Measurements from ENCODE around the gene KDM6A. TPM values are rescaled to one million over a fixed set of nuclear protein-coding genes. Genes with fewer than 3 reads are reported as not detected.
A peak's percentile ranks its signal among the peaks of the same experiment; 100 is the strongest.

The KDM6A gene
- total and polyA plus RNA-seq, 9 of the 15 experiments (the other 6 are each of a cell fraction or from before 2014, with no cell fraction given) = 8.4 to 34.3 (median 22.9) TPM

DNA sequence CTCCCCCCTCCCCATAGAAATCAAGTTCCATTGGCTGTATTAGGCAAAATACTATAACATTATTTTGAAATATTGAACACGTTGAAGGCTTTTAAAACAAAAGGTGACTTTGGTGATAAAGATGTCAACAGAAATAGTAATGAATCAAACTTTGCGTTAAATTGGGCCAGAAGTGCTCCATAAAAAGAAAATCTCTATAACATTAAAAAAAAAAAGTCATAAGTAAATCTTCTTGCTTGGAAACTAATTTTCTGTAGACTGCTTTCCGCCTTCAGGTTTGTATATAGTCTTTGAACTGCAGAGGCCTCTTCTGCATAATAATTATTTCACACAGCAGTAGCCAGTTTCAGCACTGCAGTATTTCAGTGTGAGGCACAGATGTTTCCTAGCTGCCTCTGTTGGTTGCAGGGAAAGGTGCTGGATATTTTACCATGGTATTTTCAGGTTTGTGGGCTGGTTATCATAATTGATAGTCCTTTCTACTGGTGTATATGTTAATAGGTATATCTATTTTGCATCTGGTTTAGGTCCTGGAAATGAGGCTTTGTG, 158.9 kb downstream of the KDM6A start:
- Histone ChIP-seq H3K4me1 (replicated peaks in 1 of 2; ENCODE audit: control insufficient read depth in 2 of 2, insufficient read depth in 2 of 2, low read length in 2 of 2) (no peaks in the 10 kb centered on the region; a peak in 1 of 5 replicates), H4K20me1 (replicated peaks; ENCODE audit: control insufficient read depth, insufficient read depth, low read length) (no peaks in the 10 kb centered on the region), H3K9me3 (replicated peaks; ENCODE audit: control insufficient read depth, insufficient read depth, low read depth, low read length) (no peaks in the 10 kb centered on the region), H3K36me3 (ENCODE audit: control insufficient read depth, insufficient read depth, low read length) (no peaks in the 10 kb centered on the region), H3K79me2 (ENCODE audit: control insufficient read depth, insufficient read depth, low read length) (peaks cover 66% of the 10 kb centered on the region), H2AFZ (ENCODE audit: low read depth, low read length) (no peak overlapping the region), H3K27ac (ENCODE audit: extremely low read depth, low read depth, low read length) (no peak overlapping the region), H3K27me3 (ENCODE audit: control insufficient read depth in 2 of 2, insufficient read depth in 2 of 2, low read length in 2 of 2) (no peaks in the 10 kb centered on the region), H3K9me1 (ENCODE audit: control insufficient read depth, insufficient read depth, low read length) (no peaks in the 10 kb centered on the region), H3K9ac (ENCODE audit: insufficient read depth in 1 of 2, low read depth in 2 of 2, low read length in 2 of 2) (no peak overlapping the region), H3K4me2 (ENCODE audit: insufficient read depth, low read length) (no peak overlapping the region), H3K4me3 (no peak overlapping the region)
- no peak for FAIRE-seq
- POLR2A ChIA-PET = no interaction called here
- DNase-seq (ENCODE audit: extremely low read depth in 1 of 4, low spot score in 3 of 4) = no peak
- ATAC-seq = peak; percentile 50
- no TSS peak for BruUV-seq (replicated peaks)
- TF ChIP-seq CBX8 (IDR thresholded peaks at IDR 0.05; ENCODE audit: borderline replicate concordance, extremely low read depth, low read depth, low read length, poor library complexity, severe bottlenecking) = no peak
- intact Hi-C loops (cut with micrococcal nuclease) (no loop called here), in situ Hi-C loops (cut with MboI) (no loop called here)
- 62% methylated on average over 3 of the region's 3 CpGs for WGBS (ENCODE audit: insufficient coverage, low coverage, missing lambda C conversion rate)
- CTCF ChIA-PET (ENCODE audit: low intra/inter-chr PET ratio) = no interaction called here

DNA sequence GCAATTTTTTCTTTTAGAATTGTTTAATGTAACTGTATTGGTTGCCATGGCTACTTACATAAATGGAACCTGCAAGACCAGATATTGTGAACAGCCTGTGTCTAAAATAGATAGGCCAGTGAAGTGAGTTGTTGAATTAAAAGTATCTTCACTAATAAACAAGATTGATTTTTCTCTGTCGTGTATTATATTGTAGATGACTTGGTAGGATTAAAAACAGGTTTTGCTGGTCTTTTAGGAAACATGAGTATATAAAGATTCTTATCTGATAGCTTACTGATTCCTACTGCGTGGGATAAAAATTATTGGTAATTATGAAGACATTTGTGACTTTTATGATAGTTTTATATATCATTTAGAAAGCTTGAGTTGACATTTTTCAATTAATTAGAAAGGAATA, 162.1 kb downstream of the KDM6A start:
- Histone ChIP-seq H3K79me2 (ENCODE audit: control insufficient read depth, insufficient read depth, low read length) (peaks cover 53% of the 10 kb centered on the region), H3K4me2 (ENCODE audit: insufficient read depth, low read length) (no peak overlapping the region), H3K36me3 (ENCODE audit: control insufficient read depth, insufficient read depth, low read length) (0 out of 3 replicates have a peak, but pooled peaks cover 2% of the 10 kb centered on the region), H2AFZ (ENCODE audit: low read depth, low read length) (no peak overlapping the region), H3K4me1 (replicated peaks in 1 of 2; ENCODE audit: control insufficient read depth in 2 of 2, insufficient read depth in 2 of 2, low read length in 2 of 2) (no peaks in the 10 kb centered on the region; a peak in 1 of 5 replicates), H3K27me3 (ENCODE audit: control insufficient read depth in 2 of 2, insufficient read depth in 2 of 2, low read length in 2 of 2) (no peaks in the 10 kb centered on the region), H3K9me1 (ENCODE audit: control insufficient read depth, insufficient read depth, low read length) (no peaks in the 10 kb centered on the region), H3K9me3 (replicated peaks; ENCODE audit: control insufficient read depth, insufficient read depth, low read depth, low read length) (no peaks in the 10 kb centered on the region), H3K27ac (ENCODE audit: extremely low read depth, low read depth, low read length) (no peak overlapping the region), H3K9ac (ENCODE audit: insufficient read depth in 1 of 2, low read depth in 2 of 2, low read length in 2 of 2) (no peak overlapping the region), H4K20me1 (replicated peaks; ENCODE audit: control insufficient read depth, insufficient read depth, low read length) (no peaks in the 10 kb centered on the region), H3K4me3 (no peak overlapping the region)
- no peak for FAIRE-seq
- WGBS (ENCODE audit: insufficient coverage, low coverage, missing lambda C conversion rate) = 93% methylated on average over 2 of the region's 2 CpGs
- intact Hi-C loops (cut with micrococcal nuclease) = no loop called here
- ChIA-PET POLR2A (no interaction called here), CTCF (ENCODE audit: low intra/inter-chr PET ratio) (no interaction called here)
- BruUV-seq (replicated peaks) = no TSS peak
- peak in 1 of 4 experiments; percentile 10 for DNase-seq (ENCODE audit: extremely low read depth in 1 of 4, low spot score in 3 of 4)
- ATAC-seq = no peak
- in situ Hi-C loops (cut with MboI) = no loop called here
- no peak for TF ChIP-seq ZBTB17 (CRISPR knock-in tag; IDR thresholded peaks at IDR 0.05)
- TF ChIP-seq, protein P1, sequence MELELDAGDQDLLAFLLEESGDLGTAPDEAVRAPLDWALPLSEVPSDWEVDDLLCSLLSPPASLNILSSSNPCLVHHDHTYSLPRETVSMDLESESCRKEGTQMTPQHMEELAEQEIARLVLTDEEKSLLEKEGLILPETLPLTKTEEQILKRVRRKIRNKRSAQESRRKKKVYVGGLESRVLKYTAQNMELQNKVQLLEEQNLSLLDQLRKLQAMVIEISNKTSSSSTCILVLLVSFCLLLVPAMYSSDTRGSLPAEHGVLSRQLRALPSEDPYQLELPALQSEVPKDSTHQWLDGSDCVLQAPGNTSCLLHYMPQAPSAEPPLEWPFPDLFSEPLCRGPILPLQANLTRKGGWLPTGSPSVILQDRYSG (tag; conservative IDR thresholded peaks at IDR 0.05; ENCODE audit: low read depth) = no peak
- no peak for TF ChIP-seq NFYB (IDR thresholded peaks at IDR 0.05; ENCODE audit: extremely low read depth, insufficient read length)
- TF ChIP-seq ZNF79 (CRISPR knock-in tag; IDR thresholded peaks at IDR 0.05; ENCODE audit: low read depth) = no peak
- TF ChIP-seq, protein P2, sequence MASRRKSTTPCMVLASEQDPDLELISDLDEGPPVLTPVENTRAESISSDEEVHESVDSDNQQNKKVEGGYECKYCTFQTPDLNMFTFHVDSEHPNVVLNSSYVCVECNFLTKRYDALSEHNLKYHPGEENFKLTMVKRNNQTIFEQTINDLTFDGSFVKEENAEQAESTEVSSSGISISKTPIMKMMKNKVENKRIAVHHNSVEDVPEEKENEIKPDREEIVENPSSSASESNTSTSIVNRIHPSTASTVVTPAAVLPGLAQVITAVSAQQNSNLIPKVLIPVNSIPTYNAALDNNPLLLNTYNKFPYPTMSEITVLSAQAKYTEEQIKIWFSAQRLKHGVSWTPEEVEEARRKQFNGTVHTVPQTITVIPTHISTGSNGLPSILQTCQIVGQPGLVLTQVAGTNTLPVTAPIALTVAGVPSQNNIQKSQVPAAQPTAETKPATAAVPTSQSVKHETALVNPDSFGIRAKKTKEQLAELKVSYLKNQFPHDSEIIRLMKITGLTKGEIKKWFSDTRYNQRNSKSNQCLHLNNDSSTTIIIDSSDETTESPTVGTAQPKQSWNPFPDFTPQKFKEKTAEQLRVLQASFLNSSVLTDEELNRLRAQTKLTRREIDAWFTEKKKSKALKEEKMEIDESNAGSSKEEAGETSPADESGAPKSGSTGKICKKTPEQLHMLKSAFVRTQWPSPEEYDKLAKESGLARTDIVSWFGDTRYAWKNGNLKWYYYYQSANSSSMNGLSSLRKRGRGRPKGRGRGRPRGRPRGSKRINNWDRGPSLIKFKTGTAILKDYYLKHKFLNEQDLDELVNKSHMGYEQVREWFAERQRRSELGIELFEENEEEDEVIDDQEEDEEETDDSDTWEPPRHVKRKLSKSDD (conservative IDR thresholded peaks at IDR 0.05; ENCODE audit: low read length) = no peak
- TF ChIP-seq, protein P3, sequence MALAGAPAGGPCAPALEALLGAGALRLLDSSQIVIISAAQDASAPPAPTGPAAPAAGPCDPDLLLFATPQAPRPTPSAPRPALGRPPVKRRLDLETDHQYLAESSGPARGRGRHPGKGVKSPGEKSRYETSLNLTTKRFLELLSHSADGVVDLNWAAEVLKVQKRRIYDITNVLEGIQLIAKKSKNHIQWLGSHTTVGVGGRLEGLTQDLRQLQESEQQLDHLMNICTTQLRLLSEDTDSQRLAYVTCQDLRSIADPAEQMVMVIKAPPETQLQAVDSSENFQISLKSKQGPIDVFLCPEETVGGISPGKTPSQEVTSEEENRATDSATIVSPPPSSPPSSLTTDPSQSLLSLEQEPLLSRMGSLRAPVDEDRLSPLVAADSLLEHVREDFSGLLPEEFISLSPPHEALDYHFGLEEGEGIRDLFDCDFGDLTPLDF (CRISPR knock-in tag; IDR thresholded peaks at IDR 0.05) = no peak
- peak; percentile 41; the same call in 1 of the 2 replicates for TF ChIP-seq RFX1 (IDR thresholded peaks at IDR 0.05)
